Smooth muscle cell of the brain vasculature (primary cell): ENCODE data around the gene PPP4R4.
"Not testable (repeated sequence)": the region's sequence is repeated elsewhere in the genome, so short reads cannot be mapped to it uniquely, and the experiment has no call there.

Experiments
- DNase-seq: peaks from one replicate; pipeline ENCODE4 v3.0.0-alpha.2; 2012; ENCODE audit warnings: low read depth, low spot score

PPP4R4 gene

GRCh38 chr14:94180655-94181271 lies 6.6 kb downstream of the PPP4R4 start:
- no peak for DNase-seq

- DNase-seq: no peak
Observed at GRCh38 chr14:94181835-94182234, 7.7 kb downstream of the PPP4R4 start.

GRCh38 chr14:94192536-94192935 lies 18.4 kb downstream of the PPP4R4 start:
- DNase-seq: no peak

GRCh38 chr14:94193776-94194175 lies 19.7 kb downstream of the PPP4R4 start:
- no peak for DNase-seq

- no peak for DNase-seq
Observed at GRCh38 chr14:94196057-94196456, 21.9 kb downstream of the PPP4R4 start.

GRCh38 chr14:94203473-94204210 lies 29.5 kb downstream of the PPP4R4 start:
- no peak for DNase-seq

GRCh38 chr14:94213021-94213420 lies 38.9 kb downstream of the PPP4R4 start:
- DNase-seq: no peak

- no peak for DNase-seq
Observed at GRCh38 chr14:94213741-94214140, 39.6 kb downstream of the PPP4R4 start.

GRCh38 chr14:94217116-94217515 lies 43.0 kb downstream of the PPP4R4 start:
- DNase-seq: no peak

GRCh38 chr14:94218198-94218886 lies 44.2 kb downstream of the PPP4R4 start:
- not testable (repeated sequence) for DNase-seq

GRCh38 chr14:94224040-94224439 lies 49.9 kb downstream of the PPP4R4 start:
- no peak for DNase-seq

GRCh38 chr14:94225460-94226378 lies 51.6 kb downstream of the PPP4R4 start:
- DNase-seq: no peak

- DNase-seq: no peak
Observed at GRCh38 chr14:94227029-94227428, 52.9 kb downstream of the PPP4R4 start.

- DNase-seq: no peak
Observed at GRCh38 chr14:94237046-94237445, 62.9 kb downstream of the PPP4R4 start.

- no peak for DNase-seq
Observed at GRCh38 chr14:94237983-94238382, 63.9 kb downstream of the PPP4R4 start.

- DNase-seq: no peak
Observed at GRCh38 chr14:94239406-94239805, 65.3 kb downstream of the PPP4R4 start.

GRCh38 chr14:94244182-94244581 lies 70.1 kb downstream of the PPP4R4 start:
- no peak for DNase-seq

- DNase-seq: not testable (repeated sequence)
Observed at GRCh38 chr14:94264195-94264594, 90.1 kb downstream of the PPP4R4 start.

- DNase-seq: no peak
Observed at GRCh38 chr14:94267352-94267751, 93.2 kb downstream of the PPP4R4 start.

- DNase-seq: not testable (repeated sequence)
Observed at GRCh38 chr14:94268582-94268981, 94.5 kb downstream of the PPP4R4 start.

GRCh38 chr14:94269156-94269555 lies 95.0 kb downstream of the PPP4R4 start:
- DNase-seq: no peak
